Measurements from ENCODE around the gene IFT57.

Gene IFT57

DNA sequence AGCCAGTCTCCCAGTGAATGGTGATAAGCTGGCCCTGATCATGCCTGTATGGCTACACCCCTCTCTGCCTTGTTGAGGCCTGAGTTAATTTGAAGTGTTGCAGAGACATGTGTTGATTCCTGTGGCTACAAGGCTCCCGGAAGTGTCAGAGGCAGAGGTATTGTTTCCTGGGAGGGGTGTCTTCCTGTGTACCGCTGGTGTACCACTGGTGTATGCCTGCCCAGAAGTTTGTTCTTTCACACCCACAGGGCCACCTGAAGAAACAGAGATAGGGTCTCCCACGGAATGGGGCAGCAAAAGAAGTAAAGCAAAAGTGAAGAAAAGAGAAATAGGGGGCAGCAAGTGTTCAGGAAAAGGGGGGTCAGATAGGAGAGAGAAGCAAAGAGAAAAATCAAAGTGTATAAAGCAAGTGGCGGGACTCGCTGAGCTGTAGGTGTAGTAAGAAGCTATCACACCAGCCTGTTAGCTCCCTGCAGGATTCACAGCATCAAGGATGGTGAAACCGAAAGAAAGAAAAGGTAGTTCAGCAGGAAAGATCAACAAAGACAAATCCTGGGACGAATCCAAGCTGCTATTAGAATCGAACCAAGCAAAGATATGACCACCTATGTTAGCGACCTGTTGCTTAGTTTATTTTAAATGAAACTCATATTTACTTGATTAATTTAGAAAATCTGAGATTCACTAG, 94.8 kb downstream of the IFT57 start:
- Histone ChIP-seq H3K36me3 (ENCODE audit: control insufficient read depth in 2 of 2, insufficient read depth in 1 of 2, low read length in 2 of 2) (no peaks in the 10 kb centered on the region), H3K27ac (ENCODE audit: extremely low read depth, low read depth, low read length) (no peak overlapping the region), H3K4me3 (ENCODE audit: low read depth, low read length) (no peak overlapping the region), H3K4me1 (ENCODE audit: control insufficient read depth, insufficient read depth, low read length) (no peaks in the 10 kb centered on the region), H3K9me3 (ENCODE audit: control insufficient read depth, insufficient read depth, low read depth, low read length) (no peaks in the 10 kb centered on the region)
- CTCF ChIA-PET = no interaction called here
- POLR2A ChIA-PET = no interaction called here
- no peak for TF ChIP-seq ZSCAN4 (tag by site-specific recombination; IDR thresholded peaks at IDR 0.05)
- TF ChIP-seq ZNF521 (tag by site-specific recombination; IDR thresholded peaks at IDR 0.05) = no peak
- TF ChIP-seq ZNF658 (tag by site-specific recombination; IDR thresholded peaks at IDR 0.05) = no peak
- TF ChIP-seq SP7 (tag by site-specific recombination; IDR thresholded peaks at IDR 0.05) = no peak
- no peak for TF ChIP-seq EGR2 (tag by site-specific recombination; IDR thresholded peaks at IDR 0.05; ENCODE audit: low read depth)
- TF ChIP-seq ZNF133 (tag by site-specific recombination; IDR thresholded peaks at IDR 0.05) = no peak
- TF ChIP-seq ZNF248 (tag by site-specific recombination; IDR thresholded peaks at IDR 0.05) = no peak
- no peak for TF ChIP-seq ZNF391 (tag by site-specific recombination; IDR thresholded peaks at IDR 0.05; ENCODE audit: borderline replicate concordance, low read depth)
- TF ChIP-seq ZNF514 (tag by site-specific recombination; IDR thresholded peaks at IDR 0.05) = no peak
- TF ChIP-seq ZNF138 (tag by site-specific recombination; IDR thresholded peaks at IDR 0.05; ENCODE audit: borderline replicate concordance) = no peak
- TF ChIP-seq TCF7L2 (IDR thresholded peaks at IDR 0.05; ENCODE audit: borderline replicate concordance, low read depth, low read length) = no peak

DNA sequence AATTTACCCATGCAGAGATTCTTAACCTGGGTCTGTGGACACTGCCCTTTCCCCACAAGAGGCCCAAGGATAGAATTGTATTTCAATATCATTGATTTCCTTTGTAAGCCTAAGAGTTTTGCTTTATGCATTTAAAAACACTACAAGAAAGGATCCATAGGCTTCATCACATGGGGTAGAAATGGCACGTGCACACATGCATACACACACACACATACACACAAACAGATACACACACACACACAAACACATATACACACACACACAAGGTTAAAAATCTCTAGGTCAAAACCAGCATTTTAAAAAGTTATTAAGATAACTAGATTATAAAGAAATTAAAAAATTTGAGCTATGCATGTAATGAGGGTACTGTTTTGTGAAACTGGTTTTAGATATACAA, 95.9 kb downstream of the IFT57 start:
- H3K9me3 ChIP-seq (ENCODE audit: control insufficient read depth, insufficient read depth, low read depth, low read length) = no peaks in the 10 kb centered on the region
- no peak overlapping the region for H3K27ac ChIP-seq (ENCODE audit: extremely low read depth, low read depth, low read length)
- no peaks in the 10 kb centered on the region for H3K36me3 ChIP-seq (ENCODE audit: control insufficient read depth in 2 of 2, insufficient read depth in 1 of 2, low read length in 2 of 2)
- POLR2A ChIA-PET = no interaction called here
- CTCF ChIA-PET = interaction anchor here (0.9 kb wide), 1 partner anchor 94 kb away, joined by 3 read pairs; no protein-coding TSS in a partner anchor
- TF ChIP-seq, protein P1, sequence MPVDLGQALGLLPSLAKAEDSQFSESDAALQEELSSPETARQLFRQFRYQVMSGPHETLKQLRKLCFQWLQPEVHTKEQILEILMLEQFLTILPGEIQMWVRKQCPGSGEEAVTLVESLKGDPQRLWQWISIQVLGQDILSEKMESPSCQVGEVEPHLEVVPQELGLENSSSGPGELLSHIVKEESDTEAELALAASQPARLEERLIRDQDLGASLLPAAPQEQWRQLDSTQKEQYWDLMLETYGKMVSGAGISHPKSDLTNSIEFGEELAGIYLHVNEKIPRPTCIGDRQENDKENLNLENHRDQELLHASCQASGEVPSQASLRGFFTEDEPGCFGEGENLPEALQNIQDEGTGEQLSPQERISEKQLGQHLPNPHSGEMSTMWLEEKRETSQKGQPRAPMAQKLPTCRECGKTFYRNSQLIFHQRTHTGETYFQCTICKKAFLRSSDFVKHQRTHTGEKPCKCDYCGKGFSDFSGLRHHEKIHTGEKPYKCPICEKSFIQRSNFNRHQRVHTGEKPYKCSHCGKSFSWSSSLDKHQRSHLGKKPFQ (tag by site-specific recombination; IDR thresholded peaks at IDR 0.05) = no peak
- TF ChIP-seq ZBTB10 (tag by site-specific recombination; IDR thresholded peaks at IDR 0.05) (no peak), KLF9 (tag by site-specific recombination; IDR thresholded peaks at IDR 0.05; ENCODE audit: low read depth) (no peak), SP7 (tag by site-specific recombination; IDR thresholded peaks at IDR 0.05) (no peak), ZBTB7A (tag by site-specific recombination; IDR thresholded peaks at IDR 0.05; ENCODE audit: low read depth) (no peak), ZNF560 (tag by site-specific recombination; IDR thresholded peaks at IDR 0.05; ENCODE audit: borderline replicate concordance) (no peak), ZFP69B (tag by site-specific recombination; IDR thresholded peaks at IDR 0.05) (no peak), GLIS2 (tag by site-specific recombination; IDR thresholded peaks at IDR 0.05) (no peak), ZNF354C (tag by site-specific recombination; IDR thresholded peaks at IDR 0.05; ENCODE audit: borderline replicate concordance, low read depth) (no peak)
- H3K4me1 ChIP-seq (ENCODE audit: control insufficient read depth, insufficient read depth, low read length) = no peaks in the 10 kb centered on the region
- H3K4me3 ChIP-seq (ENCODE audit: low read depth, low read length) = no peak overlapping the region

Data from HEK293 (cell line).